AG20443 (cell line): ENCODE results near the gene PRR33.
A peak's percentile ranks its signal among the peaks of the same experiment; 100 is the strongest.

ENCODE experiments used
- DNase-seq: peaks from one replicate; pipeline ENCODE4 v3.0.0; 2012; ENCODE audit warnings: low spot score, mixed read lengths

PRR33 gene

GRCh38 chr11:1916132-1916985, 24.7 kb upstream of the PRR33 start:
- DNase-seq = peak; percentile 9

- DNase-seq = no peak
These were observed 24.1 kb upstream of the PRR33 start for GRCh38 chr11:1915795-1916131.

GRCh38 chr11:1913271-1914060, 21.8 kb upstream of the PRR33 start:
- DNase-seq = peak; percentile 6

GRCh38 chr11:1912289-1912878, 20.7 kb upstream of the PRR33 start:
- DNase-seq = no peak

DNA sequence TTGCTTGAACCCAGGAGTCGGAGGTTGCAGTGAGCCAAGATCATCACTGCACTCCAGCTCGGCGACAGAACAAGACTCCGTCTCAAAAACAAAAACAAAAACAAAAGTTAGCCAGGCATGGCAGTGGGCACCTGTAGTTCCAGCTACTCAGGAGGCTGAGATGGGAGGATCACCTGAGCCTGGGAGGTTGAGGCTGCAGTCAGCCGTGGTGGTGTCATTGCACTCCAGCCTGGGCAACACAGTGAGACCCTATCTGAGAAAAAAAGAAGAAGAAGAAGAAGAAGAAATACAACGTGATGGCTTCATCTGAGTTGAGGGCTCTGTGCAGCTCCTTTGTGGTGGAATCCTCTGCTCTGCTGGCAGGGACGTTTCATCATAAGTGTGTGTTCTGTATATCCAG, 17.8 kb upstream of the PRR33 start:
- no peak for DNase-seq

GRCh38 chr11:1908618-1909017, 16.9 kb upstream of the PRR33 start:
- no peak for DNase-seq

- DNase-seq = peak; percentile 7
These were observed 15.1 kb upstream of the PRR33 start for GRCh38 chr11:1906611-1907423.

DNA sequence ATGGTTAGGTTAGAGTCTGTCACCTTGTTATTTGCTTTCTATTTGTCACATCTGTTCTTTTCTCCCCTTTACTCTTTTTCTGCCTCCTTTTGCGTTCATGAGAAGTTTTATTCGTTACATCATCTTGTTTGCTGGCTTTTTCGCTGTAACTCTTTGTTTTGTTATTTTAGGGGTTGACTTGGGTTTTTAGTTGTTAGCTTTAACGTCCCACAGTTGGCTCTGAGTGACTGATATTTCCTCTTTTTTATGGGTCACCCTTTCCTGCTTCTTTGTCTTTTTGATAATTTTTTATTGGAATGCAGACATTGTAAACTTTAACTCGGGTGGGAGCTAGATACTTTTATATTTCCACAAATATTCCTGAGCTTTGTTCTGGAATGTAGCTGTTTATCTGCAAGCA, 14.5 kb upstream of the PRR33 start:
- no peak for DNase-seq

GRCh38 chr11:1899686-1900085, 8.0 kb upstream of the PRR33 start:
- DNase-seq = no peak

DNA sequence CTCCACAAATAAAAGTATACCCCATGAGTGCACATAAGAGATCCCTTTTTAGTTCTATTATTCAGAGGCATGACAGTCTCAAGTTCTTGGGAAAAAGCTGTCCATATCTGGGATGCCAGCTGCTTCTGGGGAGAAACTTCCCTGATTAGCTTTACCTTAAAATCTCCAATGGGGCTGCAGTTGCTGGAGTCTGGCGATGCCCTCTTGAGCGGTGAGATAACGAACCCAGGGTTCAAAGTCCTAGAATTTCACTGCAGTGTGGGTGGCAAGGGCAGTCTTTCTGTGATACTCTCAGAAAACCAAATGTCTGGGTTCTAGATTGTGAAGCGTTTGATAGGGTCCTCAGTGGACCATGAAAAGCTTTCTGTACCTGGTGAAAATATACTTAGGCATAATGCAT, 7.4 kb upstream of the PRR33 start:
- DNase-seq = no peak

- DNase-seq = no peak
These were observed 5.2 kb upstream of the PRR33 start for GRCh38 chr11:1896923-1897322.

- DNase-seq = no peak
These were observed 4.8 kb upstream of the PRR33 start for GRCh38 chr11:1896468-1896867.

- no peak for DNase-seq
These were observed 3.1 kb upstream of the PRR33 start for GRCh38 chr11:1894759-1895158.

DNA sequence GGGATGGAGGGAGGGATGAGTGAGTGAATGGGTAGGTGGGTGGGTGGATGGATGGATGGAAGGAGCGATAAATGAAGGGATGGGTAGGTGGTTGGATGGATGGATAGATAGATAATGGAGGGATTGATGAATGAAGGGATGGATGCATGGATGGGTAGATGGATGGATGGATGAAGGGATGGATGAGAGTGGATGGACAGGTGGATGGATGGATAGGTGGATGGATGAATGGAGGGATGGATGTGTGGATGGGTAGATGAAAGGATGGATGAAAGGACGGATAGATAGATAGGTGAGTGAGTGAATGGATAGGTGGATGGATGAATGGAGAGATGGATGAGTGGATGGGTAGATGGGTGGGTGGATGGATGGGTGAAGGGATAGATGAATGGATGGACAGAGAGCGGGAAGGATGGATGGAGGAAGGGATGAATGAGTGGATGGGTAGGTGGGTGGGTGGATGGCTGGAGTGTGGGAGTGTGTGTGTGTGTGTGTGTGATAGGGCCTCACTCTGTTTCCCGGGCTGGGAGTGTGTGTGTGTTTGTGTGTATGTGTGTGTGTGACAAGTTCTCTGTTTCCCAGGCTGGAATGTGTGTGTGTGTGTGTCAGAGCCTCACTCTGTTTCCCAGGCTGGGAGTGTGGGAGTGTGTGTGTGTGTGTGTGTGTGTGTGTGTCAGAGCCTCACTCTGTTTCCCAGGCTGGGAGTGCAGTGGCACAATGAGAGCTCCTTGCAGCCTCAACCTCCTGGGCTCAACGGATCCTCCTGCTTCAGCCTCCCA, 2.1 kb upstream of the PRR33 start:
- no peak for DNase-seq

DNA sequence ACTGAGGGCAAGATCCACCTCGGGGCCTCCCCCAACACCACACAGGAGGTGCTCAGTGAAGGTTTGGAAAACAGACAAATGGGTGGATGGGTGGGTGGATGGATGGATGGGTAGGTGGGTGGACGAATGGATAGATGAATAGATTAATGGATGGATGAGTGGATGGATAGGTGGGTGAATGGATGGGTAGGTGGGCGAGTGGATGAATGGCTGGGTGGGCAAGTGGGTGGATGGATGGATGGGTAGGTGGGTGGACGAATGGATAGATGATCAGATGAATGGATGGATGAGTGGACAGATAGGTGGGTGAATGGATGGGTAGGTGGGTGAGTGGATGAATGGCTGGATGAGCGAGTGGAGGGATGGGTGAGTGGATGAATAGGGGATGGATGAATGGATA, 863 bp upstream of the PRR33 start:
- DNase-seq = no peak

DNA sequence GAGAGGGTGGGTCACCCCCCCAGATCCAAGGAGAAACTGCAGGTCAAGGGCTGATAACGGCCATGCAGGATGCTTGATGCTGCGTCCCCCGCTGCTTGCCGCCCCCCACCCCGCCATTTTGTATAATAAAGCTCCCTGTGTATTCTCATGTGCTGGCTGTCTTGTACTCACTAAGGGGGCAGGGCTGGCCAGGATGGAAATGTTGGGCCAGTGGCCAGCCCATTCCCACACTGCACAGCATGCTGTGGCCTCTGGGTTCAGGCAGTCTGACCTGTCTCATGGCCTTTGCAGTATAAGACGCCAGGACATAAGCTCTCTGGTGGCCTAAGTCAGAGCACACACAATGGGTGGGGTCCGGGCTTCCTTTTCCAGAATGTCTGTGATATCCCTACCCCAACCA, 421 bp upstream of the PRR33 start:
- DNase-seq = no peak

DNA sequence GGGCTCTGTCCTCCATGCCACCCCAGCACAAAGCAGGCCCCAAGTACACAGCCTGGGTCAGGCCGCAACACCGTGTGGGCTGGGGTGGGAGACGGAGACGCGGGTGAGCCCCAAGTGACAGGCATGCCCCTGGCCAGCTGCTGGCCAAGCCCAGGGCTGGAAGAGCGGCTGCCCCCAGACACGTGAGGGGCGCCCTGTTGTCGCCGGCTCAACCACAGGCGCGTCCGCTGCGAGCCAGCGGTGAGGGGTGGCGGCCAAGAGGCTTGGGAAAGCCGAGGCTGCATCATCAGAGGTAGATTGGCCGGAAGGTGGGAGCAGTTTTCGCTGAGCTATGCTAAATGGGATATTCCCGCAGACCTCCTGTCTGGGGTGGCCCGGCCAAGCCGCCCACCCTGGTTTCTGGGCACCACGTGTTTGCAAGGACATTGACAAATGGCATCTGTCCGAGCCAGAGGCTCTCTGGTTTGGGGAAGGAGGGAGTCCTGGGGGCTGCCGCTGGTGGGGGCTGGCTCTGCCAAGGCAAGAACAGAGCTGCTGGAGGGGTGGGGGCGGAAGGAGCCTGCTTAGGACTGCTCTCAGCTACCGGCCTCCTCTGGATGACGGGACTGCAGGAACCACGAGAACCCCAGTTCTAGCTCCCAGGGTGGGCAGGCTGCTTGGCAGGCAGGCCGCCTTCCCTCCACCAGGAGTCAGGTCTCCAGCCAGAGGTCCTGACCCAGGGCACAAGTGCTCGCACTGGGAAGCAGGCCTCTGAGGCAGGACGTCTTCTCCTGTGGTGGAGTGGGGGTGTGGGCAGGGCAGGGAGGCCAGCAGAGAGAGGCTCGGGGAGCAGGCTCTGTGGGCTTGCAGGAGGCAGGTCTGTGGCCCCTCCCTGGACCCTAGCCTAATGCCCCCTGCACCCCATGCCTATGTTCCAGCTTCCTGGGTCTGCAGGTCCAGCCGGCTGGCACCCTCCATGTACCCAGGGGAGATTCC, 552 bp downstream of the PRR33 start:
- DNase-seq = peak; percentile 9

GRCh38 chr11:1889941-1890855, 1.5 kb downstream of the PRR33 start:
- peak; percentile 12 for DNase-seq
